ENCODE measurements around the gene TWNK.

Gene TWNK

DNA sequence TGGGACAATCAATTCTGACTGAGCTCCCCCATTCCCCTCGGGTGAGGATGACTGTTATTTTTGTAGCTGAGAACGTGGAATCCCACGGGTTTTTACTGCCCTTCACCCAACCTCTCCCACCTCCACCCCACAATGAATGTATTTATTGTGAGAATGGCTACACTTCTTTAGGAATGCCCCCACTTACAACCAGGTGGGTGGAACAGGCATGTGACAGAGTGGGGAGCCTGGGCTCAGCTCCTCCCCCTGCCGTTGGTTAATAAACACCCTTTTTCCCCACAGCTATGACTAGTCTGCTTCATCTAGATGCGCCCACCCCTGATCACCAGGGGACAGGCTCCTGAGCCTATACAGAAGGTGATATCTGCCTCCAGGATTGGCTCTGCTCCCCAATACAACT, 2.0 kb upstream of the TWNK start:
- DNase-seq, result no peak
- Histone ChIP-seq H3F3A (ENCODE audit: insufficient read depth, low read length) (0 out of 2 replicates have a peak, but pooled peaks cover 4% of the 10 kb centered on the region), H3K79me2 (ENCODE audit: low read length) (peaks cover 47% of the 10 kb centered on the region), H3K9me3 (replicated peaks; ENCODE audit: insufficient read depth, low read length) (no peaks in the 10 kb centered on the region), H3K9ac (ENCODE audit: low read length) (no peak overlapping the region), H3K4me2 (ENCODE audit: low read depth, low read length) (no peak overlapping the region), H3K36me3 (replicated peaks; ENCODE audit: insufficient read depth, low read length) (0 out of 2 replicates have a peak, but pooled peaks cover under 1% of the 10 kb centered on the region), H3K4me3 (ENCODE audit: low read length) (no peak overlapping the region), H3K4me1 (ENCODE audit: low read length) (peaks cover 21% of the 10 kb centered on the region), H3K9me2 (replicated peaks; ENCODE audit: insufficient read depth, low read length) (no peaks in the 10 kb centered on the region), H4K20me1 (ENCODE audit: insufficient read depth, low read length) (no peaks in the 10 kb centered on the region), H3K27ac (ENCODE audit: low read length) (no peak overlapping the region), H3K27me3 (replicated peaks; ENCODE audit: insufficient read depth, low read length) (no peaks in the 10 kb centered on the region), H2AFZ (ENCODE audit: low read length) (no peak overlapping the region)
- TF ChIP-seq, protein P1, sequence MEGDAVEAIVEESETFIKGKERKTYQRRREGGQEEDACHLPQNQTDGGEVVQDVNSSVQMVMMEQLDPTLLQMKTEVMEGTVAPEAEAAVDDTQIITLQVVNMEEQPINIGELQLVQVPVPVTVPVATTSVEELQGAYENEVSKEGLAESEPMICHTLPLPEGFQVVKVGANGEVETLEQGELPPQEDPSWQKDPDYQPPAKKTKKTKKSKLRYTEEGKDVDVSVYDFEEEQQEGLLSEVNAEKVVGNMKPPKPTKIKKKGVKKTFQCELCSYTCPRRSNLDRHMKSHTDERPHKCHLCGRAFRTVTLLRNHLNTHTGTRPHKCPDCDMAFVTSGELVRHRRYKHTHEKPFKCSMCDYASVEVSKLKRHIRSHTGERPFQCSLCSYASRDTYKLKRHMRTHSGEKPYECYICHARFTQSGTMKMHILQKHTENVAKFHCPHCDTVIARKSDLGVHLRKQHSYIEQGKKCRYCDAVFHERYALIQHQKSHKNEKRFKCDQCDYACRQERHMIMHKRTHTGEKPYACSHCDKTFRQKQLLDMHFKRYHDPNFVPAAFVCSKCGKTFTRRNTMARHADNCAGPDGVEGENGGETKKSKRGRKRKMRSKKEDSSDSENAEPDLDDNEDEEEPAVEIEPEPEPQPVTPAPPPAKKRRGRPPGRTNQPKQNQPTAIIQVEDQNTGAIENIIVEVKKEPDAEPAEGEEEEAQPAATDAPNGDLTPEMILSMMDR (IDR thresholded peaks at IDR 0.05; ENCODE audit: low read length), result no peak
- no peak for TF ChIP-seq EZH2 (optimal IDR thresholded peaks at IDR 0.05; ENCODE audit: low read depth, low read length)
- no peak for TF ChIP-seq EZH2phosphoT487 (IDR thresholded peaks at IDR 0.05; ENCODE audit: low read length)

DNA sequence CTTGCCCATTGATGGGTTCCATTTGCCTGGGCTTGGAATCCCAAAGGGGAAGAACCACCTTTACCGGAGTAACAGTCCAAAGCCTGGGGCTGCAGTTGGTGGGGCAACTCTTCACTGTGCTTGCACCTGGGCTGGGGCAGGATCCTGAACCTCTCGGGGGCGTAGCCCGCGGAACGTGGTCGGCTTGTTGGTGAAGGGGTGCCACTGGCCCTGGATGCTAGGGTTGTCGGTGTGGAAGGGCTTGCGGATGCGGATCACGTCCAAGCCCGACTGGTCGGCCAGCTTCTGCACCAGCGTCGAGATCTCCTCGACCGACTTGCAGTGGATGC, 756 bp upstream of the TWNK start:
- H3K79me2 ChIP-seq (ENCODE audit: low read length), result peaks cover 58% of the 10 kb centered on the region
- H3F3A ChIP-seq (ENCODE audit: insufficient read depth, low read length), result 0 out of 2 replicates have a peak, but pooled peaks cover 4% of the 10 kb centered on the region
- H3K36me3 ChIP-seq (replicated peaks; ENCODE audit: insufficient read depth, low read length), result peaks cover 8% of the 10 kb centered on the region; the same call in 1 of the 2 replicates
- H2AFZ ChIP-seq (ENCODE audit: low read length), result peak overlapping the region; percentile 100
- H3K9me3 ChIP-seq (replicated peaks; ENCODE audit: insufficient read depth, low read length), result no peaks in the 10 kb centered on the region
- TF ChIP-seq EZH2phosphoT487 (IDR thresholded peaks at IDR 0.05; ENCODE audit: low read length), result no peak
- TF ChIP-seq EZH2 (optimal IDR thresholded peaks at IDR 0.05; ENCODE audit: low read depth, low read length), result no peak
- TF ChIP-seq, protein P1 (IDR thresholded peaks at IDR 0.05; ENCODE audit: low read length), result no peak
- H3K9me2 ChIP-seq (replicated peaks; ENCODE audit: insufficient read depth, low read length), result no peaks in the 10 kb centered on the region
- H3K4me2 ChIP-seq (ENCODE audit: low read depth, low read length), result peak overlapping the region; percentile 99
- H4K20me1 ChIP-seq (ENCODE audit: insufficient read depth, low read length), result no peaks in the 10 kb centered on the region
- peak overlapping the region; percentile 83 for H3K9ac ChIP-seq (ENCODE audit: low read length)
- H3K4me3 ChIP-seq (ENCODE audit: low read length), result peak overlapping the region; percentile 100
- H3K4me1 ChIP-seq (ENCODE audit: low read length), result peaks cover 21% of the 10 kb centered on the region
- no peaks in the 10 kb centered on the region for H3K27me3 ChIP-seq (replicated peaks; ENCODE audit: insufficient read depth, low read length)
- no peak overlapping the region for H3K27ac ChIP-seq (ENCODE audit: low read length)
- peak; percentile 6 for DNase-seq

DNA sequence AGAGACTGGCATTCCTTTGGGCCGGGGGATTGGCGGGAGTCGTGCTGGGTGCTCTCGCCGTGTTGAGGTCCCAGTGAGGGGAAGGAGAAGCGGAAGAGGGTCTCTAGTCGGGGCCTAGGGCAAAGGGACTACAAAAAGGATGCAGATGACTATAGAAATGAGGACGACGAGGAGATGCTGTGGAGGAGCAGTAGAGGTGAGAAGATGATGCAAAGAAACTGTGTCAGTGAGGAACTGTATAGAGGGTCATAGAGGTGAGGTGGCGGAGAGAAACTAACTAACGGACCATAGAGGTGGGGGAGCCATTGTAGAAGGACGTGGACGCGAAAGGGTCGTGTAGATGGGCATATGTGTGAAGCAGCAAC, 324 bp downstream of the TWNK start:
- peak overlapping the region; percentile 99 for H3K4me2 ChIP-seq (ENCODE audit: low read depth, low read length)
- H3K27me3 ChIP-seq (replicated peaks; ENCODE audit: insufficient read depth, low read length), result no peaks in the 10 kb centered on the region
- TF ChIP-seq EZH2phosphoT487 (IDR thresholded peaks at IDR 0.05; ENCODE audit: low read length) (no peak), EZH2 (optimal IDR thresholded peaks at IDR 0.05; ENCODE audit: low read depth, low read length) (no peak)
- TF ChIP-seq, protein P1 (IDR thresholded peaks at IDR 0.05; ENCODE audit: low read length), result no peak
- no peaks in the 10 kb centered on the region for H3K9me3 ChIP-seq (replicated peaks; ENCODE audit: insufficient read depth, low read length)
- H3K36me3 ChIP-seq (replicated peaks; ENCODE audit: insufficient read depth, low read length), result peaks cover 8% of the 10 kb centered on the region; the same call in 1 of the 2 replicates
- H3K4me3 ChIP-seq (ENCODE audit: low read length), result peak overlapping the region; percentile 100
- no peaks in the 10 kb centered on the region for H4K20me1 ChIP-seq (ENCODE audit: insufficient read depth, low read length)
- H3K27ac ChIP-seq (ENCODE audit: low read length), result peak overlapping the region; percentile 67; the same call in 1 of the 2 replicates
- no peaks in the 10 kb centered on the region for H3K9me2 ChIP-seq (replicated peaks; ENCODE audit: insufficient read depth, low read length)
- H3K9ac ChIP-seq (ENCODE audit: low read length), result peak overlapping the region; percentile 83
- peaks cover 58% of the 10 kb centered on the region for H3K79me2 ChIP-seq (ENCODE audit: low read length)
- H3K4me1 ChIP-seq (ENCODE audit: low read length), result peaks cover 21% of the 10 kb centered on the region
- H2AFZ ChIP-seq (ENCODE audit: low read length), result peak overlapping the region; percentile 100
- peak; percentile 5 for DNase-seq
- 0 out of 2 replicates have a peak, but pooled peaks cover 4% of the 10 kb centered on the region for H3F3A ChIP-seq (ENCODE audit: insufficient read depth, low read length)

Measured in MM.1S (cell line).